AG04450 (cell line): ENCODE data around the gene NKX1-1. TPM values are rescaled to one million over a fixed set of nuclear protein-coding genes. Genes with fewer than 3 reads are reported as not detected.
A peak's percentile ranks its signal among the peaks of the same experiment; 100 is the strongest.

Experiments
- CTCF ChIA-PET: fragments of 300-600, 350-600 bp; formaldehyde crosslinking; extraction: SDS; loops from one replicate; lab custom pipeline; 2022; ENCODE audit warnings: antibody characterized with exemption, inconsistent platforms; lab: Charles Lee
- POLR2A ChIA-PET: fragments of 350-600 bp; formaldehyde crosslinking; extraction: SDS; loops from one replicate; lab custom pipeline; 2021; ENCODE audit warnings: antibody characterized with exemption, inconsistent platforms; lab: Yijun Ruan, JAX
- DNase-seq: peaks from one replicate; pipeline ENCODE4 v3.0.0-alpha.2; 2011; ENCODE audit warnings: low read depth, low spot score
- H3K27ac ChIP-seq: one replicate; pipeline ENCODE4 v1.5.1; 2012; ENCODE audit warnings: low read depth, low read length, control low read depth
- H3K27me3 ChIP-seq: one replicate; pipeline ENCODE4 v1.6.0; 2012; ENCODE audit warnings: low read length; ENCODE audit not compliant: control insufficient read depth, insufficient read depth
- H3K4me3 ChIP-seq: 2 replicates; pipeline ENCODE4 v1.5.1; 2011; ENCODE audit warnings: mild to moderate bottlenecking, low read depth, low read length, control low read depth
- H3K9me3 ChIP-seq: 2 replicates; pipeline ENCODE4 v1.5.1; 2012; ENCODE audit warnings: low read length; ENCODE audit not compliant: control insufficient read depth, insufficient read depth
- CTCF ChIP-seq: IDR thresholded peaks from 2 replicates; pipeline ENCODE4 v1.5.1; 2011; ENCODE audit warnings: low read depth, low read length, control low read depth, inconsistent platforms
- polyA plus RNA-seq: library from polyadenylated mRNA; depleted of rRNA; stranded (reverse); fragments of >200 nt; gene quantifications from 2 replicates; pipeline ENCODE4 v1.2.3, GENCODE V29; 2011

Gene NKX1-1
- polyA plus RNA-seq, 1 experiment: not detected

DNA sequence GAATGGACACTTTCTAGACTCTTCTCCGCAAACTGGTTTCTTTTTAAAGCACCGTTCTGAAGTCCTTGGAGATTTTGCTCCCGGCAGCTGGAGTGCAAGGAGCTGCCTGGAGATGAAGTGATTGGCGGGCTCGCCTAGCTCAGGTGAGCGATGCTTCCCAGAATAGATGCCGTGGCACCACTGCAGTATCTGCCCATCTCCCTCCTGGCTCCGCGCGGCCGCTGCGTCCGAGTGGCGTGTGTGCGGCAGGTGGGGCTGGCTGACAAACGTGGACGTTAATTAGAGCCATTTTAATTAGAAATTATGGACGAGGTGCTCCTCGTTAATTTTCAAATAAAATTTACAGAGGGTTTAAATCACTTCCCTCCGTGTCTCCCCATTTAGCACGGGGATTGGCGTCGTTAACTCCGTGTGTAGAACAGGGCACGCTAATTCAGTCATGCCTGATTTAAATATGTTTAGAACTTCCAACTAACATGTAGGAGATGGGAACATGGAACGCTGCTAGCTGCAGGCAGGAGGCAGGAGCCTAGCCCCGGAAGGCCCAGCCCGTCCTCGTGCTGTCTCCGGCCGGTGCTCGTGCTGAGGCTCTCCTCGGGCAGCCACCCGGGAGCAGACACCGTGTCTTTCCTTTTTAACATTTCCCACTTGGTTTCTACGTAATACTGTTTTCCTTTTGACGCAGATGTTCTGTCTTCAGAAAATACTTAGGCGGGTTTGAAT lies 47.7 kb downstream of the NKX1-1 start:
- no peak for TF ChIP-seq CTCF
- POLR2A ChIA-PET: no interaction called here
- Histone ChIP-seq H3K27ac (no peak overlapping the region), H3K4me3 (no peak overlapping the region), H3K27me3 (no peaks in the 10 kb centered on the region), H3K9me3 (peaks cover 3% of the 10 kb centered on the region; the same call in 1 of the 2 replicates)
- CTCF ChIA-PET: no interaction called here
- DNase-seq: no peak

DNA sequence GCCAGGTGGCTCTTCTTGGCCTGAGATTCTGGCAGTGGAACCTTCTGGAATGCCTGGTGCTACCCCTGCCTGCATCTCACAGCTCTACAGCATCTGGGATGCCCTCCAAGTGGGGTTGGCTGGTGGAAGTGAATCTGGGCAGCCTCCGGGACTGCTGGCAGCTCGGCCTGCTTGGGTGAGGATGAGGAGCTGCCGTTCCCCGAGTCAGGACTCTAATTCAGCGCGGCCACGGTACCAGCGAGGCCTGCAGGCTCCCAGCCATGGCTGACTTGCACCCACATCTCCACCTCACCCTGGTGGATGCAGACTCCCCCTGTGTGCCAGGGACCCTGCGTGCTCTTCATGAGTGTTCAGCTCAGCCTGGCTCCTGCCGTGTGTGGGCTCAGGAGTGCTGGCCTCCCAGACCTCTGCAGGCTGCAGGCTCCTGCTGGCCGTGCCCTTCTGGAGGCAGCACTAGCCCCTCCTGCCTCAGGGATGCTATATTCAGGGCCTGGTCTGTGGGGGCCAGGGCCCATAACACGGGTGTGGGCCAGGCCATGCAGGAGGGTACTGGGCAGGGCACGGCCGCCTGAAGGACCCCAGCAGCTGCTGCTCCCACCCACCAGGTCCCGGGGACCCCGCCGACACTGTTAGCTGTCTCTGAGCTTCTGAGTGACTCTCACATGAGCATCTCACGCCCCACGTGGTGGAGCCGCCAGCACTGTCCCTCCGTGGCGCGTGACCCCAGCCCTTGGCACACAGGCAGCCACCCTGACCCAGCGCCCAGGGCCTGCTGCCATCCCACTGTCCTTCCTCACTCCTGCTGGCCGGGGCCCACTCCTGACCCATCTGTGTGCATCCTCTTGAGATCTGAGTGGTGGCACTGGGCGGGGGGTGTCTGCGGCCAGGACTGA lies 48.6 kb downstream of the NKX1-1 start:
- POLR2A ChIA-PET: no interaction called here
- no peak overlapping the region for H3K27ac ChIP-seq
- CTCF ChIA-PET: interaction anchor here (0.5 to 1.4 kb wide), 2 partner anchors 273 to 368 kb away, joined by 3 to 5 read pairs; no protein-coding TSS in a partner anchor
- no peak for DNase-seq
- TF ChIP-seq CTCF: no peak
- H3K9me3 ChIP-seq: peaks cover 3% of the 10 kb centered on the region; the same call in 1 of the 2 replicates
- no peak overlapping the region for H3K4me3 ChIP-seq
- no peaks in the 10 kb centered on the region for H3K27me3 ChIP-seq

- H3K9me3 ChIP-seq: peaks cover 3% of the 10 kb centered on the region; the same call in 1 of the 2 replicates
- no peak for DNase-seq
- CTCF ChIA-PET: interaction anchor here (0.5 to 1.8 kb wide), 23 partner anchors 8 to 370 kb away, joined by 3 to 22 read pairs (median 4); partner anchors contain the start of genes SLBP and UVSSA
- H3K4me3 ChIP-seq: no peak overlapping the region
- POLR2A ChIA-PET: interaction anchor here (0.9 kb wide), 1 partner anchor 9 kb away, joined by 5 read pairs; the partner anchor contains the start of gene UVSSA
- TF ChIP-seq CTCF: peak; percentile 84
- no peak overlapping the region for H3K27ac ChIP-seq
- no peaks in the 10 kb centered on the region for H3K27me3 ChIP-seq
Measured at GRCh38 chr4:1356181-1356998, 49.9 kb downstream of the NKX1-1 start.

DNA sequence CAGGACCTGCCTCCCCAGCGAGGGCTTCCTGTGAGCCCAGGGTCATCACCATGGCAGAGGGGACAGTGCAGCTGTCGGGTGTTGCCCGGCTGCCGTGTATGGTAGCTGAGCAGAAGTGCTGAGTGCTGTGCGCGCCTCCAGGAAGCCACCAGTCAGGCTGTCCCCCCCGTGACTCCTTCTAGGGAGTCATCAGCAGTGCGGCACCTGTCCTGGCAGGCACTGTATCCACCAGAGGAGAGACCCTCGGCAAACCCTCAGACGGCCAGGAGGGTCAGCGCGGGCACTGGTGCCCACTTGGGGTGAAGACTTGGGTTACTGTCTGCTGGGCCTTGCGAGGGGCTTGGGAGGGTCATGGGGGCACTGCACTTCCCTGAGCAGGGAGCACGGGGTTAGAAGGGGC lies 50.9 kb downstream of the NKX1-1 start:
- no peaks in the 10 kb centered on the region; the same call in 1 of the 2 replicates for H3K9me3 ChIP-seq
- H3K4me3 ChIP-seq: no peak overlapping the region
- no peak overlapping the region for H3K27ac ChIP-seq
- TF ChIP-seq CTCF: no peak
- H3K27me3 ChIP-seq: no peaks in the 10 kb centered on the region
- DNase-seq: no peak
- ChIA-PET CTCF (interaction anchor here (0.7 to 1.8 kb wide), 13 partner anchors 9 to 371 kb away, joined by 3 to 22 read pairs (median 6); partner anchors contain the start of genes SLBP and UVSSA), POLR2A (no interaction called here)
